SK-MEL-5 (cell line): Measurements from ENCODE around the gene RNF212B. TPM values are rescaled to one million over a fixed set of nuclear protein-coding genes. Genes with fewer than 3 reads are reported as not detected.

ENCODE experiments used
- small RNA-seq, 2 experiments: library from RNA; depleted of rRNA; stranded (forward); fragments of <200 nt; gene quantifications; one replicate each; pipeline ENCODE3, GENCODE V24; 2014
- total RNA-seq: library from RNA; depleted of rRNA; stranded (reverse); fragments of >200 nt; shearing (Covaris generic); gene quantifications from 2 replicates; pipeline ENCODE4 v1.2.3, GENCODE V29; 2014; rRNA removed

Gene RNF212B
- total RNA-seq, 1 experiment from 2014 or later = not detected

Small RNA genes within 50 kb of the gene (small RNA-seq; reads per million reads assigned to genes)
- gene AL049829.1 (0 reads per million in 2 experiments), gene RNU6-1046P (0 reads per million in 2 experiments)

Other genes with a start within 250 kb of the RNF212B start
- gene C14orf93, start 227.8 kb upstream of the RNF212B start, total RNA-seq = 8.2 and 11.6 TPM in 2 replicates
- gene PSMB5, start 203.0 kb upstream of the RNF212B start, total RNA-seq = 162 and 165 TPM in 2 replicates
- gene PSMB11, start 195.7 kb upstream of the RNF212B start, total RNA-seq = not detected in 2 replicates
- gene CDH24, start 180.4 kb upstream of the RNF212B start, total RNA-seq = 0.96 and 1.1 TPM in 2 replicates
- gene ACIN1, start 142.8 kb upstream of the RNF212B start, total RNA-seq = 69.7 and 83.0 TPM in 2 replicates
- 65.5 and 70.6 TPM in 2 replicates for gene C14orf119, start 142.4 kb upstream of the RNF212B start, total RNA-seq
- not detected in 2 replicates for gene CIROP, start 132.9 kb upstream of the RNF212B start, total RNA-seq
- gene CEBPE, start 118.7 kb upstream of the RNF212B start, total RNA-seq = not detected in 2 replicates
- 27.8 and 30.8 TPM in 2 replicates for gene SLC7A8, start 54.3 kb upstream of the RNF212B start, total RNA-seq
- gene HOMEZ, start 48.2 kb downstream of the RNF212B start, total RNA-seq = 12.8 TPM in 2 replicates
- 3.6 and 3.9 TPM in 2 replicates for gene PPP1R3E, start 64.9 kb downstream of the RNF212B start, total RNA-seq
- 19.1 and 20.9 TPM in 2 replicates for gene BCL2L2, start 68.9 kb downstream of the RNF212B start, total RNA-seq
- gene PABPN1, start 83.5 kb downstream of the RNF212B start, total RNA-seq = 45.9 and 50.8 TPM in 2 replicates
- gene SLC22A17, start 115.0 kb downstream of the RNF212B start, total RNA-seq = 9.5 and 10.7 TPM in 2 replicates
- gene EFS, start 127.2 kb downstream of the RNF212B start, total RNA-seq = not detected in 2 replicates
- not detected in 2 replicates for gene IL25, start 134.9 kb downstream of the RNF212B start, total RNA-seq
- not detected in 2 replicates for gene CMTM5, start 139.1 kb downstream of the RNF212B start, total RNA-seq
- not detected in 2 replicates for gene MYH6, start 170.3 kb downstream of the RNF212B start, total RNA-seq
- 0.05 TPM in 1 of 2 replicates, not detected in the other for gene MYH7, start 197.7 kb downstream of the RNF212B start, total RNA-seq
- 61.6 and 63.6 TPM in 2 replicates for gene NGDN, start 231.8 kb downstream of the RNF212B start, total RNA-seq